ENCODE measurements around the gene ZNF334. TPM values are rescaled to one million over a fixed set of nuclear protein-coding genes. Genes with fewer than 3 reads are reported as not detected.

Gene ZNF334
- total RNA-seq, 2 experiments from 2014 or later, result 1.1 to 1.3 TPM

GRCh38 chr20:46482864-46483263 lies 30.5 kb downstream of the ZNF334 start:
- Mint-ChIP-seq H3K27me3 (ENCODE audit: low read depth) (peaks cover 45% of the 10 kb centered on the region), H3K27ac (no peak overlapping the region), H3K4me3 (no peak overlapping the region), H3K36me3 (ENCODE audit: low read depth) (no peaks in the 10 kb centered on the region), H3K4me1 (ENCODE audit: low read depth) (no peaks in the 10 kb centered on the region), H3K9me3 (ENCODE audit: insufficient read depth) (no peaks in the 10 kb centered on the region)
- ATAC-seq, result no peak
- no peak for DNase-seq
- POLR2A ChIA-PET, result no interaction called here
- CTCF ChIA-PET, result no interaction called here

- no peak for ATAC-seq
- ChIA-PET CTCF (no interaction called here), POLR2A (no interaction called here)
- Mint-ChIP-seq H3K9me3 (ENCODE audit: insufficient read depth) (no peaks in the 10 kb centered on the region), H3K27ac (no peak overlapping the region), H3K4me1 (ENCODE audit: low read depth) (no peaks in the 10 kb centered on the region), H3K4me3 (no peak overlapping the region), H3K36me3 (ENCODE audit: low read depth) (no peaks in the 10 kb centered on the region), H3K27me3 (ENCODE audit: low read depth) (peaks cover 26% of the 10 kb centered on the region)
- no peak for DNase-seq
Observed at GRCh38 chr20:46477640-46478039, 35.7 kb downstream of the ZNF334 start.

GRCh38 chr20:46477225-46477624 lies 36.1 kb downstream of the ZNF334 start:
- Mint-ChIP-seq H3K27ac (no peak overlapping the region), H3K36me3 (ENCODE audit: low read depth) (no peaks in the 10 kb centered on the region), H3K9me3 (ENCODE audit: insufficient read depth) (no peaks in the 10 kb centered on the region), H3K4me3 (no peak overlapping the region), H3K4me1 (ENCODE audit: low read depth) (no peaks in the 10 kb centered on the region), H3K27me3 (ENCODE audit: low read depth) (peaks cover 30% of the 10 kb centered on the region)
- CTCF ChIA-PET, result no interaction called here
- no peak for DNase-seq
- POLR2A ChIA-PET, result no interaction called here
- no peak for ATAC-seq

- H3K4me3 Mint-ChIP-seq, result no peak overlapping the region
Observed at GRCh38 chr20:46468508-46468907, 44.9 kb downstream of the ZNF334 start.

GRCh38 chr20:46464451-46464850 lies 48.9 kb downstream of the ZNF334 start:
- Mint-ChIP-seq H3K4me1 (ENCODE audit: low read depth) (no peaks in the 10 kb centered on the region), H3K27ac (no peak overlapping the region), H3K27me3 (ENCODE audit: low read depth) (peaks cover 9% of the 10 kb centered on the region), H3K36me3 (ENCODE audit: low read depth) (no peaks in the 10 kb centered on the region), H3K9me3 (ENCODE audit: insufficient read depth) (no peaks in the 10 kb centered on the region), H3K4me3 (no peak overlapping the region)
- no peak for DNase-seq
- ChIA-PET POLR2A (no interaction called here), CTCF (no interaction called here)
- ATAC-seq, result no peak

More at GRCh38 chr20:46468508-46468907, 44.9 kb downstream of the ZNF334 start:
- Mint-ChIP-seq H3K9me3 (ENCODE audit: insufficient read depth) (no peaks in the 10 kb centered on the region), H3K36me3 (ENCODE audit: low read depth) (no peaks in the 10 kb centered on the region), H3K27me3 (ENCODE audit: low read depth) (peaks cover 13% of the 10 kb centered on the region), H3K4me1 (ENCODE audit: low read depth) (no peaks in the 10 kb centered on the region), H3K27ac (no peak overlapping the region)
- no peak for ATAC-seq
- POLR2A ChIA-PET, result interaction anchor here (0.7 kb wide), 1 partner anchor 346 kb away, joined by 3 read pairs; no protein-coding TSS in a partner anchor
- DNase-seq, result no peak
- CTCF ChIA-PET, result no interaction called here

GRCh38 chr20:46463852-46464251 lies 49.5 kb downstream of the ZNF334 start:
- ATAC-seq, result no peak
- H3K4me3 Mint-ChIP-seq, result no peak overlapping the region
- CTCF ChIA-PET, result no interaction called here
- H3K27ac Mint-ChIP-seq, result no peak overlapping the region
- H3K36me3 Mint-ChIP-seq (ENCODE audit: low read depth), result no peaks in the 10 kb centered on the region
- DNase-seq, result no peak
- H3K4me1 Mint-ChIP-seq (ENCODE audit: low read depth), result no peaks in the 10 kb centered on the region
- POLR2A ChIA-PET, result no interaction called here
- H3K9me3 Mint-ChIP-seq (ENCODE audit: insufficient read depth), result no peaks in the 10 kb centered on the region
- peaks cover 15% of the 10 kb centered on the region for H3K27me3 Mint-ChIP-seq (ENCODE audit: low read depth)

GRCh38 chr20:46461808-46462207 lies 51.6 kb downstream of the ZNF334 start:
- POLR2A ChIA-PET, result no interaction called here
- peaks cover 20% of the 10 kb centered on the region for H3K27me3 Mint-ChIP-seq (ENCODE audit: low read depth)
- peaks cover 1% of the 10 kb centered on the region for H3K36me3 Mint-ChIP-seq (ENCODE audit: low read depth)
- H3K9me3 Mint-ChIP-seq (ENCODE audit: insufficient read depth), result peaks cover 4% of the 10 kb centered on the region
- H3K4me3 Mint-ChIP-seq, result no peak overlapping the region
- no peak overlapping the region for H3K27ac Mint-ChIP-seq
- ATAC-seq (no peak), DNase-seq (no peak)
- CTCF ChIA-PET, result interaction anchor here (0.7 kb wide), 1 partner anchor 49 kb away, joined by 3 read pairs; no protein-coding TSS in a partner anchor
- no peaks in the 10 kb centered on the region for H3K4me1 Mint-ChIP-seq (ENCODE audit: low read depth)

- H3K27me3 Mint-ChIP-seq (ENCODE audit: low read depth), result peaks cover 20% of the 10 kb centered on the region
- no peak overlapping the region for H3K4me3 Mint-ChIP-seq
- POLR2A ChIA-PET, result no interaction called here
Observed at GRCh38 chr20:46458866-46459750, 54.3 kb downstream of the ZNF334 start.

GRCh38 chr20:46456255-46457028 lies 56.9 kb downstream of the ZNF334 start:
- no peaks in the 10 kb centered on the region for H3K4me1 Mint-ChIP-seq (ENCODE audit: low read depth)
- H3K9me3 Mint-ChIP-seq (ENCODE audit: insufficient read depth), result peaks cover 10% of the 10 kb centered on the region
- H3K27me3 Mint-ChIP-seq (ENCODE audit: low read depth), result peaks cover 18% of the 10 kb centered on the region
- H3K27ac Mint-ChIP-seq, result no peak overlapping the region
- DNase-seq (no peak), ATAC-seq (no peak)
- H3K36me3 Mint-ChIP-seq (ENCODE audit: low read depth), result peaks cover 7% of the 10 kb centered on the region
- H3K4me3 Mint-ChIP-seq, result no peak overlapping the region
- POLR2A ChIA-PET, result no interaction called here
- CTCF ChIA-PET, result no interaction called here

More at GRCh38 chr20:46458866-46459750, 54.3 kb downstream of the ZNF334 start:
- H3K9me3 Mint-ChIP-seq (ENCODE audit: insufficient read depth), result peaks cover 10% of the 10 kb centered on the region
- no peaks in the 10 kb centered on the region for H3K4me1 Mint-ChIP-seq (ENCODE audit: low read depth)
- peaks cover 7% of the 10 kb centered on the region for H3K36me3 Mint-ChIP-seq (ENCODE audit: low read depth)
- DNase-seq (no peak), ATAC-seq (no peak)
- CTCF ChIA-PET, result no interaction called here
- no peak overlapping the region for H3K27ac Mint-ChIP-seq

GRCh38 chr20:46455729-46456128 lies 57.6 kb downstream of the ZNF334 start:
- no peak overlapping the region for H3K27ac Mint-ChIP-seq
- DNase-seq, result no peak
- peaks cover 10% of the 10 kb centered on the region for H3K9me3 Mint-ChIP-seq (ENCODE audit: insufficient read depth)
- no peak for ATAC-seq
- no peak overlapping the region for H3K4me3 Mint-ChIP-seq
- peaks cover 7% of the 10 kb centered on the region for H3K36me3 Mint-ChIP-seq (ENCODE audit: low read depth)
- no peaks in the 10 kb centered on the region for H3K4me1 Mint-ChIP-seq (ENCODE audit: low read depth)
- POLR2A ChIA-PET, result no interaction called here
- peaks cover 24% of the 10 kb centered on the region for H3K27me3 Mint-ChIP-seq (ENCODE audit: low read depth)
- CTCF ChIA-PET, result no interaction called here

Measured in activated CD8-positive, alpha-beta T cell treated with anti-CD3 and anti-CD28 coated beads, Interleukin-2, amount 10 ng/mL, durations not matched to agents 7 days and 5 days (primary cell).